NCI-H82 (cell line): ENCODE results near the gene NEURL1B.
"Not testable (repeated sequence)": the region's sequence is repeated elsewhere in the genome, so short reads cannot be mapped to it uniquely, and the experiment has no call there.

Source experiments
- DNase-seq: peaks from one replicate; lab custom pipeline; 2025; lab: John Stamatoyannopoulos, UW

The NEURL1B gene

GRCh38 chr5:172657524-172658233, 16.6 kb downstream of the NEURL1B start:
- not testable (repeated sequence) for DNase-seq

- no peak for DNase-seq
Measured at GRCh38 chr5:172658391-172658790, 17.3 kb downstream of the NEURL1B start.

GRCh38 chr5:172658961-172659501, 18.0 kb downstream of the NEURL1B start:
- peak; percentile 53 for DNase-seq

GRCh38 chr5:172659570-172659908, 18.5 kb downstream of the NEURL1B start:
- DNase-seq = no peak

- DNase-seq = no peak
Measured at GRCh38 chr5:172659909-172660628, 19.0 kb downstream of the NEURL1B start.

DNA sequence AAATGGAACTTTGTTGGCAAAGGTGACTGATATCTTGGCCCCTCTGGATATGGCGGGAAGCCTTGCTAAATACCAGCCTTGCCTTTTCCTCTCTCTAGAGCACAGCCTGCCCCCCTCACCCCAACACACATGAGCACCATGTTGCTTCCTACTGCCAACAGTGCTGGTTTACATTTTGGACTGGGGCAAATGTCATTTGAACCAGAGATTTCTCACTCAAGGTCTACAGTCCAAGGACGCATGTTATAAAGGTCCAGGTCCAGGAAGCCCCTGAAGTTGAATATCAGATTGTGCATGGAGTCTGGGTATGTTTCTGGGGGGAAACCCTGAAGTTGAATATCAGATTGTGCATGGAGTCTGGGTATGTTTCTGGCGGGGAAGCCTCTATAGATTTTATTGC, 19.9 kb downstream of the NEURL1B start:
- no peak for DNase-seq

DNA sequence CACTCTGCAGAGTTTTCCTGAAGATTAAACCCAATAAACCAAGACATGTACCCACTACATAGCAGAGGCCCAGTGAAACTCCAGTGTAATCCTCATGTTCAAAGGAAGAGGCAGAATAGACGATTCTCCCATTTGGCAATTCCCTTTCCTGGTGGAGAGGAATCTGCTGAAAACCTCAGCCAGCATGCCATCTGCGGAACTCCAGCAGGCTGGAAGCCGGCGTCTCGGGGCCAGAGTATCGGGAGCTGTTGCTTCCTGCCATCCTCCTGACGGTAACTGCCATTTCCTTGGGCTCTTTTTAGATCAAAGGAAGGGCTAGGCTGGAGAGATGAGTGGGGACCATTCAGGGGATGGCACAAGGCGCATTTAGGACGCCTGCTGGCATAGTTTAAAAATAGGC, 20.5 kb downstream of the NEURL1B start:
- no peak for DNase-seq

DNA sequence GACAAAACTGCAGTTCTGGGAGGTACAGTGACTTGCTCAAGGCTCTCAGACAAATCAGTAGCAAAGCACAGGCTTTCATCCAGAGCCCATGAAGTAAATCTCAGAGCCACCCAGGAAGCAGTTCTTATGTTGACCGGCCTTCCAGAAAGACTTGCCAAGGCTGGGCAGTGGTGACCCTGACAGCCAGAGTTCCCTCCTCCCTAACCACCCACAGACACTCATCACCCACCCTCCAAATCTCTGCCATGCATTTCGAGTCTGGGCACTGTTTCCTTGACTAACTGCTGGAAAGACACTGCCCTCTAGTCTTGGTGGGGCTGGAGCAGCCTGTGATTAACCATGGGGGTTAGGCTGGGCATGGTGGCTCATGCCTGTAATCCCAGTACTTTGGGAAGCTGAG, 21.5 kb downstream of the NEURL1B start:
- DNase-seq = no peak

DNA sequence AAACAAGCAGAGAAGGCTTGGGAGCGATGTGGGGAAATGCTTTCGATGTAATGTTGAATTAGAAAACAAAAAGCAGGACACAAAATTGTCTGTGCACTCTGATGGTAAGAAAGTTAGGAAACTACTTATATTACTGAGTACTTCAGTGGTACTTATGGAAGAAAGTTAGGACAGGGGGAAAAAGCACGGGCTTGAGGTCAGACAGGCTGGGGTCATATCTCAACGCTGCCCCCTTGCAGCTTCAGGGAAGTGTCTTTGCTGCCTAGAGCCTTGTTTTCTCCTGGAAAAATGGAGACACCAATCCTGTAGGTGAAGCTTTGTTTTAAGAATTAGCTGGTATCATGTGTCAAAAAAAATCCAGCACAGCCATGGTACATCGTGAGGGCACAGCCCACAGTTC, 23.0 kb downstream of the NEURL1B start:
- no peak for DNase-seq

DNA sequence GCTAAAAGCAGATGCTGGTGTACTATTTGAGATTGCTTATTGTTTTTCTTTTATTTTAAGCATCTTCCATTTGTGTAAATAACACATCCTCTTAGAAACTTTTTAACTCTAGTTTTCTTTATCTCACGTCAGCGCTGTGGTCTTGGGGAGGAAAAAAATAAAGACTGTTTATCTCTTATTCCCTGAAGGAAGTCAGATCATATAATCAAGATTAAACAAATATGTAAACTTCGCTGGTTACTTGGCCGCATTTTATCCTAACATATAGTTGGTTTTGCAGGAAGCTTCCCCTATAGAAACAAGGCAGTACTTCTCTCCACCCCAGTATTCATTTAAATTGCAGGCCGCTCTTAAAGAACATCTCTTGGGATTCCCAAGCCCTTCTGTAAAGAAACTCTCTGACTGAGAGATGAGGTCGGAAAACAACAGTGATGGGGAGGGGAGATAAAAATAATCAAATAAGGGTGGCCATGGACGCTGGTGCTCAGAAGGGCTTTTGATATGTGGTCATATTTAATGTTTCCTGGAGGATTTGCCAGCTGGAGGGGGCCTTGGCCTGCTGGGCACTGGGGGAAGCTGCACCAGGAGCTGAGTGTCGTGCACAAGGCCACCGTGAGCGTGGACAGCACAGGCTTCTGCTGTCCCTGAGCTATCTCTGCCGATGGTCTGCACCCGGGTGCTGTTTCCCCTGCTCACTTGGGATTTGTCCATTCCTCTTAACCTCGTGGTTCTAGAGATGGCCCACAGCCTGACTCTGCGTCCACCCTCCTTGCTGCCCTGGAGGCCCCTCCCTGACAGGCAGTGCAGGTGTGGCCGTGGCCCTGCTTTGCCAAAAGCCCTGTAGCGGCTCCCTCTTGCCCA, 23.8 kb downstream of the NEURL1B start:
- DNase-seq = no peak

GRCh38 chr5:172666251-172666650, 25.2 kb downstream of the NEURL1B start:
- no peak for DNase-seq

DNA sequence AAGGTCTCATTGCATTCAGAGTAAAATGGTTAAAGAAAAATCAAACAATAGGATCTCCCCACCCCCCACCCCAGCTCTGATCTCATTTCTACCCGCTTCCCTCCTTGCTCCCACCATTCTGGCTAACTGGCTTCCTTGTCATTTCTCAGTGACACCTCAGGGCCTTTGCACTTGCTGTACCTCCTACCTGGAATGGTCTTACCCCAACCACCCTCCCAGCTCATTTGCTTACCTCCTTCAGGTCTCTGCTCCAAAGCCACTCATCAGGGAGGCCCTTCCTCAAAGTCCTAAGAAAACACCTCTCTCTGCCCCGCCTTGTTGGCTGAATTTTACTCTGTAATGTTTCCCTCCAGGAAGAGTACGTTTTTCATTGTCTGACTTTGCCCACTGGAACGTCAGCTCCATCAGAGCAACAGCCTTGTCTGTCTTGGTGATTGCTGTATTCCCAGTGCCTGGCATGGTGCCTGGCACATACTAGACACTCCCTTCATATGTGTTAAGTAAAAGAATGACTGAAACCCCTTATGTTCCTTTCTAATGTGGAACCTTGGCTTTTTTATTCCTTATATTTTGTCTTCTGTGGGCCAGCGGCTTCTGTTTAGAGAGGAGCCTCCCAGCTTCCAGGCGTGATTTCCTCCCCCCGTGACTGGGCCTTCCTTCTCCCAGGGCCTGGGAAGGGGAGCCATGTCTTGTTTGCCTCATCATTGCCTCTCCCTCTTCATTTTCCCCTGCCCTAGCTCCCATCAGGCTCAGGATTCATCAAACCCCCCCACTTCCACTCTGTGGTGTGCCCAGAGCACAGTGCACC, 26.9 kb downstream of the NEURL1B start:
- no peak for DNase-seq

GRCh38 chr5:172668594-172669071, 27.6 kb downstream of the NEURL1B start:
- DNase-seq = no peak

GRCh38 chr5:172669386-172670004, 28.4 kb downstream of the NEURL1B start:
- no peak for DNase-seq

GRCh38 chr5:172670005-172670402, 28.9 kb downstream of the NEURL1B start:
- DNase-seq = no peak

DNA sequence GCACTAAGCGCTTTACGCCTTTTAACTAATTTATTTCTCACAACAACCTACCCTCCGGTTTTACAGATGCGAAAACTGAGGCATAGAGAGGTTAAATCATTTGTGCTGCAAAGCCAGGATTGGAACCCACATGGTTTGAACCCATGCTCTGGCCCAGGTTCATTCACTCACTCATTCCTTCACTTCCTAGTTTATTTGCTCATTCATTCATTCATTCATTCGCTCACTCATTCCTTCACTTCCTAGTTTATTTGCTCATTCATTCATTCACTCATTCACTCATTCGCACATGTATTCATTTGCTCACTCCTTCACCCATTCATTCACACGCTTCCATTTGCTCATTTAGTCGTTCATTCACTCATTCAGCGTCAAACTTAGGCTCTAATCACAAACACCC, 29.4 kb downstream of the NEURL1B start:
- no peak for DNase-seq

DNA sequence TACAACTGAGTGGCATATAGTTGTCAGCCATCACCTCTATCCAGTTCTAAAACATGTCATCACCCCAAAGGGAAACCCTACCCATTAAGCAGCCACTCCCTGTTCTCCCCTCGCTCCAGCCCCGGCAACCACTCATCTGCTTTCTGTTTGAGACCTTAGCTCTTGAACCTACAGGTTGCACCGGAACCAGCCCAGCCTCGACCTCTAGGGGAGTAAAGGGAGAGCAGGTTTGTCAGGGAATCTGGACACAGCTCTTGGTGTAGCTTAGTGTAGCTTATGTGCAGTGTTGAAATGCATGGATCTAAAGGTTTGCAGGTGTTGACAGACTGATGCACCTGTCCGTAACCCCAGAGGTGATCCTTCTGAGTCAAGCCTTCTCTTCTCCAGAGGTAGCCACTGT, 30.0 kb downstream of the NEURL1B start:
- no peak for DNase-seq

DNA sequence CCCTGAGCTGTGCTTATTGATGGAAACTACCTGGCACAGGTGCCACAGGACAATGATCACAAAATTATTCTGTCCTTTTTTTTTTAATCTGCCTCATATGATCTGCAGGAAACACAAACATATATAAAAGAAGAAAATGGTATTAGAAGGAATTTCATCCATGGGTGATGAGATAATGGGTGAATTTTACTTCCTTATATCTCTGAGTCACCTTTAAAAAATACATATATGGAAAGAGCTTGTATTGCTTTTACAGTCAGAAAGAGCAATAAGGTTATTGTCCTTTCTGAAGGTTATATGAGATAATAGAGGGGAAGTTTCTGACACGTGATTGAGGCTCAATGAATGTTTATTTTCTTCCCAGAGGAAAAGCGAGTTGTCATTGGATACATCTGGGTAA, 31.6 kb downstream of the NEURL1B start:
- no peak for DNase-seq

DNA sequence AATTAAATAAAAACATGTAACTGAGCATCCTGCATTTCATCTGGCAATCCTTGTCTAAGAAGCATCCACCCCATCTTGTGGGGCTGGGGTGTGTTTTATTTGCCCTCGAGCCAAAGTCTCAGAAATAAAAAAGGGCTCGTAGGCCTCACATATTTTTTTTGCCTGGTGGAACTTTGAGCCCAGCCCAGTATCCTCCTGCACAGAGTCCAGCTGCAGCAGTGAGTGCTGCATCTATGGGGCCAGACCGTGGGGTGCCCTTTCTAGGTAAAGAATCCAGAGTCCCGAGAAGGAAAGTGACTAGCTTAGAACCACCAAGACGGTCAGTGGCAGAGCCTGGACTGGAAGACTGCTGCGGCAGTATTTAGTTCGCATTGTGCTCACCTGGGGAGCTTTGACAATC, 33.1 kb downstream of the NEURL1B start:
- DNase-seq = no peak

- DNase-seq = no peak
Measured at GRCh38 chr5:172676914-172677475, 35.9 kb downstream of the NEURL1B start.

DNA sequence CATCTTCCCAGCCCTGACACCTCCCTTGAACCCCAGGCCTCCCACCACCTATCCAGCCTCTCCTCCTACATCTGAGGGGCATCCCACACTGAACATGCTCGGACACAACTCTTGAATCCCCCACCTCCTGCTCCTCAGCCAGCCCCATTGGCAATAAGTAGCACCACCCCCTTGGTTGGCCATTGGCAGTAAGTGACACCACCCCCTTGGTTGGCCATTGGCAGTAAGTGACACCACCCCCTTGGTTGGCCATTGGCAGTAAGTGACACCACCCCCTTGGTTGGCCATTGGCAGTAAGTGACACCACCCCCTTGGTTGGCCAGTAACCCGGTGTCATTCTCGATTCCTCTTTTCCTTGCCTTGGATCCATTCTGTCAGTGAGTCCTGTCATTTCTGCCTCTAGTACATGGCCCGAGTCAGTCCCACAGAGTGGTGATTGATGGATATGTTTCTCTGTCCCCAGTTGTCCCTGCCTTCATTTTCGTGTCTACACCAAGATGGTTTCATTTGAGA, 37.4 kb downstream of the NEURL1B start:
- DNase-seq = not testable (repeated sequence)
